Activated CD4-positive, alpha-beta T cell treated with anti-CD3 and anti-CD28 coated beads, Interleukin-2, amount 50 U/mL, for 4 hours (primary cell): ENCODE data around the gene CLCNKB.
"Not testable (repeated sequence)": the region's sequence is repeated elsewhere in the genome, so short reads cannot be mapped to it uniquely, and the experiment has no call there.

ENCODE experiments used
- DNase-seq, 2 experiments: peaks; one replicate each; pipeline ENCODE4 v3.0.0-alpha.2; 2020

Gene CLCNKB

DNA sequence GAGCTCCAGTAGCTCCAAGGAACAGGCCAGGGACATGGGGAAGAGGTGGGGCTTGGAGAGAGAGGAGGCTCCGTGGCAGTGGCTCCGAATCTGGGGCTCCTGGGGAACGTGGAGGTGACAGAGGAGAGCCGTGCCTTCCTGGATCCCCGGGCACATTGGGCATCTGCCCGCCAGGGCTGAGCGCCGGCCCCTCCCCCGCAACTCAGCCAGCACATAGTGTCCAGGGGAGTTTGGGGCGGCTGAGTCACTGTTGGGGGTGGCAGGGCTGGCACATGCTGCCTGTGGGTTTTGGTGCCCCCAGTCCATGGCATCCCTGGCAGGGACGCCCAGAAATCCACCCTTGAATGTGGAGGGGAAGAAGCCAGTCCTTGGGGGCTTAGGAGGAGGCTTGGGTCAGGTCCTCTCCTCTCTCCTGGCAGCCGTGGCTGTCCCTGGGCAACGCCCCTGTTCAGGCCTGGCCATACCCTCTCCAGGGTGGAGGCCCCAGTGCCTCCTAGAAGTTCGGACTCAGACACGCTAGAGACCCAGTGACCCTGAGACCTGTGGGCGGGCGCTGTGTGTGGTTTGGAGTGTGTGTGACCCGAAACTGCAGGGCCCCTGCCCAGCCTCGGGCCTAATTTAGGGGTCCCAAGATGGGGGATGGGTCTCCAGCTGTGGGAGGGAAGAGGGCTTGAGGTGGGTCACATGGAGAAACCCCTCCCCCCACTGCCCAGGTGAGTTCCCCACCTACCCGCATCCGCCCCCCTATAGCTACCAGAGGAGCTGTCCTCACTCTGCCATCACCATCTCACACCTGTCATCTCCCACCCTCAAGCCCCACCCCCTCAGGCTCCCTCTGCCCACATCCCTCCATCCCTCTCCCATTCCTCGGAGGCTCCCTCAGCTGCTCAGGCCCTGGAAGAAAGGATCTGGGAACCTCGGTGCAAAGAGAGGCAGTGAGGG is 27.4 kb upstream of the CLCNKB start:
- no peak for DNase-seq

DNA sequence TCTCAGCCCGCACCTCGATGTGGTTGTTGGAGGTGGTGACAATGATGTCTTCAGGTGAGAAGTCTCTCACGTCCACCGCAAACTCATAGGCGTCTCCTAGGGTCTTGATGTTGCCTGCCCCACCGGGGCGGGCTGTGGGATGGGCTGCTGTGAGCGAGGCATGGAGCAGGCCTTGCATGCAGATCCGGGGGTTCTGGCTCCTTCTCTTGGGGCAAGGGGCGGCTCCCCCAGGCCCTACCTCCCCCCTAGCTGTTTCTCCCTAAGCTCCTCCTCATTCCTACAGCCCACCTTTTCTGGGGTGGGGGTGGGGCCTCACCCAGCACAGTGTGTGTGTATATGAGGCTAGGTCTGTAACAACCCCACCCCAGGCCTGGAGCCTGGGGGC is 26.5 kb upstream of the CLCNKB start:
- DNase-seq = no peak

DNA sequence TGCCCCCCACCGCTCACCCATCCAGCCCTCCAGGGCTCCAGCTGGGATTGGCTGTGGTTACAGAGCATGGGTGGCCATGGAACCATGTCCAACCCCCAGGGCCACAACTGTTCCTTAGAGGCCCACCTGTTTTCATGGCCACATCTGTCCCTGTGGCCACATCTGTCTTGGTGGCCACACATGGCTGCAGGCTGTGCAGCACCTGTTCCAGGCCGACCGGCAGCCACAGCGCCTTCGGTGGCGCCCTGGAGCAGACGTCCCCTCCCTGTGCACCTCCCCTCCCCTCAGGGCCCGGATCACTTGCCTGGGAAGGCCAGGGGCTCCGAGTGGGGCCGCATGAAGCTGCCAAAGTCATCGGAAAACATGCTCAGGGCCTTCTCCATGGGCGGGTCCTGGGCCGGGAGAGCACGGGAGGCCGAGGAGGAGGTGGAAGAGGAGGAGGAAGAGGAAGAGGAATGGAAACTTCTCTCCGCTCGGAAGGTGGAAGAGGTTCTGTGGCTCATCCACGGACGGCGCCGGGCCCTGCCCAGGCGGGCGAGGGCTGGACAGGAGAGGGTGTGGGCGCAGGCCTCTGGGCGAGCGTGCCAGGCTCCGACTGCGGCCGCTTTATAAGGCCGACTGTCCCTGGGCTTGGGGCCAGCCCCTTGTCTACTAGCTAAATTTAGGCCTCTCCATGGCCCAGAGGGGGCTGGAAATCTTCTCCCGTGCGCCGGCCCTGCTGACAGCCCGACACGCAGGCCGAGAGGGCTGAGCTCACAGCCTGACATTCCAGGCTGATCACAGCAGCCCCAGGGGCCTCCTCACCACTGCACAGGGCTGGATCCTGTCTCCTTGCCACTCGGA is 25.9 kb upstream of the CLCNKB start, which contains the start of gene HSPB7:
Gene HSPB7, minus strand, starts transcription at position 583 of the 843 bp plus-strand sequence. Its CDS starts 80 bp downstream, at position 503.
- no peak for DNase-seq

DNA sequence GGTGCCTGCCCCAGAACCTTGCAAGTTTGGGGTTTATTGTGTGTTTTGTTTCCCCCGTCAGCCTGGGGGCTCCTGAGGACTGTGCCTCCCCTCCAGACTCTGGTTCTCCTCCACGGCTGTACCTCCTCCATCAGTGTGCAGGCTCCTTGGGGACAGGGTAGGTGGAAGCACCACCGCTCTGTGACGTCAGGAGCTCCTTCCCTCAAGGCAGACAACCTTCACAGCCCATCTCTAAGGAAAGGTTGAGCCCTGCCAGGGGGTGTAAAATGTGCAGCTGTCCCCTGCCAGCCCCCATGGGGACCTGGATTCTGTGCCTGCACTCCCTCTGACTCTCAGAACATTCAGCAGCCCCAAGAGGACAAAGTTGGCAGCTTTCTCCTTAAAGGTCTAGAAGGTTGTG is 25.3 kb upstream of the CLCNKB start:
- no peak for DNase-seq

DNA sequence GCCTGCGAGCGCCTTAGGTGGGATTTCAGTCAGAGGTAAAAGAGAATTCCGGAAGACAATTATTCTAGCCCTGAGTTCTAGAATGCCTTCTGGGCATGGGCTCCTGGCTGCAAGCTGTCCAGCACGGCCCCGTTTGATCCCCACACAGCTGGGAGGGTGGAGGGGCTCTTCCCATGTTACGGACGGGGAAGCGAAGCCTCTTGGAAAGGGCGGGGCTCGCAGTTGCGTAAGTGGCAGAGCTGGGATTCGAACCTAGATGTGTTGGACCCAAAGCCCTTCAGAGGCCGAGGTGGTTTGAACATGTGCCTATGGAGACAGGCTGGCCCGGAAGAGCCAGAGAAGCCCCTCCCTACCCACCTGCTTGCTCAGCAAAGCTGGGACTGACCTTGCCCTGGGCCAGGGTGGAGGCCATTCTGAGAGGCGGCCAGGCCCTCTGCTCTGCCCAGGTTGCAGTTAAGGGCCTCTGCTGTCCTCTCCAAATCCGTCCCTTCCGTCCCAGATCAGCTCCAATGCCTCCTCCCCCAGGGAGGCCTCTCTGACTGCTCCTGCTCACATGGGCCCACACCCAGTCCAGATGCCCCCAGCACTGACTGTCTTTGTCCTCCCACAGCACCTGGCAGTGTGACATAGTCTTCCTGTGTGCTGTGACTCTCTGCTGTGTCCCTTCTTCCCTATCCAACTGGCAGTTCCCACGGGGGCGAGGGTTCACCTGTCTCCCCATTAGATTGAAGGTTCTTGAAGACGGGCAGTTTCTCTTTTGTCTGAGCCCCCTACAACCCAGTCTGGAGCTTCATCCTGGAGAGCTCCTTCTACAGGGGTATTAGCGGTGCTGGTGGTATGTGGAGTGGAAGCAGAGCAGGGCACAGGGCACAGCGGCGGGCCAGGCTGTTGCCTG is 24.6 kb upstream of the CLCNKB start:
- no peak for DNase-seq

DNA sequence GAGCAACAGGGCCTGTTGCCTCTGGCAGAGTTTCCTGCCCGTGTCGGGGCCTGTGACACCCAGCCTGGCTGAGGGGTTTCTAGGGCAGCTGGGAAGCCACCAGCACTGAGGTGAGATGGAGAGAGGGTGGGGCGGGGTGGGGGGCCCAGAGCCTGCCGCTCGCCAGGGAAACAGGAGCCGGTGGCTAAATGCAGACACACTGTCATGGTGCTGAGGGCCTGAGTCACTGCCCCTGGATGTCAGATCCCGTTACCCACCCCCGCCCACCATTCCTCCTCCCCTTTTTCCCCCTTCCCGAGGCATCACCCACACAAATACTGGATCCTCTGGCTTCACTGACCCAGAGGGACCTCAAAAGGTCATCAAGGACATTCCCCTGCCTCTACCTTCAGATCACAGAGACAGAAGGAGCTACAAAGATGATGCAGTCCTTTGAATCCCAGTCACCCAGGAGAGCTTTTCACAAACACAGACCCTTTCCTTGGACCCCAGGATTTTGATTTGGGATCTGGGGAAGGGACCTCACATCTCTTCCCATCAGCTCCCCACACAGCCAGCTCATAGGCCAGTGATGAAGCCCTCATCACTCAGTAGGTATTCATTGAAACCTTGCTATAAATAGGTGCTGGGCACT is 23.8 kb upstream of the CLCNKB start:
- DNase-seq = no peak

- DNase-seq = no peak
Observed at GRCh38 chr1:16020325-16020724, 23.3 kb upstream of the CLCNKB start.

DNA sequence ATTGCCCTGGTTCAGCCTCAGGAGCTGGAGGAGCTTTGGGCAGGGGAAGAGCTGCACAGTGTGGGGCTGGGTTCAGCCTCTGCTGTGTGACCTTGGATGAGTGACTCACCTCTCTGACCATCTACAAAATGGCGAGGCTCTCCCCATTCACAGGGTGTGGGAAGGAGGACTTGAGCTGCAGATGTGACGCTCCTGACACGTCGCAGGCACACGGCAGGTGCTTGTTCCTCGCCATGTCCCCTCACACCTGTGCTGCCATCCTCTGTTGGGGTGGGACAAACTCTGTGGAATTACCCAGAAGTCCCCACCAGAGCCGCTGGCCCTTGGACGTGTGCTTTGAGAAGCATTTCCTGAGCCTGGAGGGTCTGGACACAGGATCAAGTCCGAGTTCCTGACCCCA is 22.7 kb upstream of the CLCNKB start:
- DNase-seq = not testable (repeated sequence)

- no peak for DNase-seq
Observed at GRCh38 chr1:16021681-16022080, 21.9 kb upstream of the CLCNKB start, which contains the start of gene CLCNKA. CLCNKA (plus strand) TSS chr1:16022036; CDS start chr1:16022620, 584 bp downstream.

- DNase-seq = no peak
Observed at GRCh38 chr1:16022393-16022792, 21.2 kb upstream of the CLCNKB start.

GRCh38 chr1:16023050-16023653 is 20.4 kb upstream of the CLCNKB start:
- no peak for DNase-seq

GRCh38 chr1:16026302-16026701 is 17.3 kb upstream of the CLCNKB start:
- DNase-seq = not testable (repeated sequence)

DNA sequence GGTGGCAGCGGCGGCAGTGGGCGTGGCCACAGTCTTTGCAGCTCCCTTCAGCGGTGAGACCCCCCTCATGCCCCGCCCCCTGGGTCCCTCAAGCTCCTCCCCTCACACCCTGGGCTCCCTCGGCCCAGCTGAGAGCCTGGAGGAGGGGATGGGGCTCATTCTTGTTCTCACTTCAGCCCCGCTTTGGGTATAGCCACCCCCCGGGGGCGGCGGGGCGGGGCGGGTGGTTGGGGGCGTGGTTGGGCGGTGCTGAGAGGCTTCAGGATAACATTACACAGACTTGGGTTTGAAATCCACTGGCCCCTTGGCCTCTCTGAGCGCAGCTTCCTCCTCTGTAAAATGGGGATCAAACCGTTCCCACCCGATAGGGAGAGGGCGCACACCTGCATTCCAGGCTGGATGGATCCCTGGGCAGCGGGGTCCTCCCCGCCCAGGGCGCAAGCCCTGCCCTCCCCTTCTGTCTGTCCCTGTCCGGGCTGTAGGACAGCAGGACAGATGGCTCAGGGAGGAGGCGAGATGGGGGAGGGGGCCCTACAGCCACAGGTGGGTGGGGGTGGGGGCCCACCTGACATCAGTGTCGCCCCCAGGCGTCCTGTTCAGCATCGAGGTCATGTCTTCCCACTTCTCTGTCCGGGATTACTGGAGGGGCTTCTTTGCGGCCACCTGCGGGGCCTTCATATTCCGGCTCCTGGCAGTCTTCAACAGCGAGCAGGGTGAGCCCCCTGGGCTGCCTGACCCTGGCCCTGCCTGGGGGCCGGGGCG is 16.7 kb upstream of the CLCNKB start:
- peak; percentile 32 to 46 for DNase-seq

DNA sequence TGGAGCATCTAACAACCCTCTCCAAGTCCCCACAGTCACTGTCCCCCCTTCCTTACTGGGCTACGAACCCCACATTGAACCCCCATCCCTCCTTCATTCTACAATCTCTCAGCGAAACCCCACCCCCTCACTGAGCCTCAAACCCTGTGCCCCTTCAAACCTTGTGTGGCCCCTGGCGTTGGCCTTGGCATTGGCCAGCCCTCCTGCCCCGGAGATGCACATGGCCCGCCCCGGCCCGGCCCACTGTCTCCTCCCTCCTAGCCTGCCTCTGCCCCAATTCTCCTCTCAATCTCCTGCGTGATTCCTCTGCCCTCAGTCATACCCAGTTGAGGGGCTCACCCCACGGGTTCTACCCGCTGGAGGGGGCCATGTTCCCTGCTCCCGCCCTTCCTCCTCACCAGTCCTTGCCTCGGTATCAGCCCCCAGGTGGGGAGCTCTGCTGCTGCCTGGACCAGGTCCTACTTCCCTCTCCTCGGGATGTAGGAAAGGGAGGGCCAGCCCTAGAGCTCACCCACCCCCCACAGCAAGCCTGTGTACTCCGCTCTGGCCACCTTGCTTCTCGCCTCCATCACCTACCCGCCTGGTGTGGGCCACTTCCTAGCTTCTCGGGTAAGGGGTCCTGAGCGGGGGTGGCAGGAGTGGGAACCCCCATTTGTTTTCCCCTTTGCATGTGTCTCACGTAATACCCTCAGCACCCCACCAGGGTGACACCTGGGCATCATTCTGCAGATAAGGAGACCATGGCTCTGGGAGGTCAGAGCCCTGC is 15.2 kb upstream of the CLCNKB start:
- DNase-seq = no peak

- DNase-seq = not testable (repeated sequence)
Observed at GRCh38 chr1:16029003-16029268, 14.6 kb upstream of the CLCNKB start.

GRCh38 chr1:16029288-16029687 is 14.3 kb upstream of the CLCNKB start:
- no peak for DNase-seq

DNA sequence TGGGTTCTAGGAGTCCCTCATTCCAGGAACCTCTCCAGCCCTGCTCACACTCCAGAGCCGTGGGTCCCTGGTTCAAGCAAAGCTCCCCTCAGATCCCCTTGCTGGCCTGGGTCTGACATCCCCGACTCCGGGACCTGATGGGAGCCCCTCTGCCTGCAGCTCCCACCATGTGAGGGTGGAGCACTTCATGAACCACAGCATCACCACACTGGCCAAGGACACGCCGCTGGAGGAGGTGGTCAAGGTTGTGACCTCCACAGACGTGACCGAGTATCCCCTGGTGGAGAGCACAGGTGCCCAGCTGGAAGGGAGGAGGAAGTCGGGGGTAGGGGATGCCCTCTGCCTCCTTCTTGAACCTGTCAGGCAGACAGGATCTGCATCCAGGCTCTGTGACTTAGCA is 12.0 kb upstream of the CLCNKB start:
- no peak for DNase-seq

- peak; percentile 20 to 31 for DNase-seq
Observed at GRCh38 chr1:16032388-16033102, 11.0 kb upstream of the CLCNKB start.

DNA sequence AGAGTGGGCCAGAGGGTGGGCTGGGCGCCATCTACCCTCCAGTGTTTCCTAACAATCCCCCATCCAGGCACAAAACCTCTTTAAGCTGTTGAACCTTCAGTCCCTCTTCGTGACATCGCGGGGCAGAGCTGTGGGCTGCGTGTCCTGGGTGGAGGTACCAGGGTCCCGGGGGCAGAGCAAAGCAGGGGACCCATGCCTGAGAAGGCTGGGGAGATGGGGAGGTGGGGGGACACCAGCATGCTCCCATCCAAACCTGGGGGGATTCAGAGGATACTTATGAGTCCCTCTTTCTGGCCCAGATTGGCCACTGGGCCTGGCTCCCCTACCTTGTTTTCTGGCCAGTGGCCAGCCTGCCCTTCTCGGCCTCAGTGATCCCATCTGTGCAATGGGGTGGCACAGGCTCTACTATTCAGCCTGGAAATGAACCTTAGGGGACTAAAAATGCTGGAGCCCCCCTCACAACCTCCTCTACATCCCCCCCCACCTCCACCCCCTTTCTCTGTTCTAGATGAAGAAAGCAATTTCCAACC is 10.4 kb upstream of the CLCNKB start:
- not testable (repeated sequence) for DNase-seq
